ENCODE measurements around the gene PRPF40A.
A peak's percentile ranks its signal among the peaks of the same experiment; 100 is the strongest.

Gene PRPF40A

GRCh38 chr2:152657043-152657442 lies 60.2 kb downstream of the PRPF40A start:
- DNase-seq (ENCODE audit: low spot score), result peak; percentile 12
- TF ChIP-seq, protein P1, sequence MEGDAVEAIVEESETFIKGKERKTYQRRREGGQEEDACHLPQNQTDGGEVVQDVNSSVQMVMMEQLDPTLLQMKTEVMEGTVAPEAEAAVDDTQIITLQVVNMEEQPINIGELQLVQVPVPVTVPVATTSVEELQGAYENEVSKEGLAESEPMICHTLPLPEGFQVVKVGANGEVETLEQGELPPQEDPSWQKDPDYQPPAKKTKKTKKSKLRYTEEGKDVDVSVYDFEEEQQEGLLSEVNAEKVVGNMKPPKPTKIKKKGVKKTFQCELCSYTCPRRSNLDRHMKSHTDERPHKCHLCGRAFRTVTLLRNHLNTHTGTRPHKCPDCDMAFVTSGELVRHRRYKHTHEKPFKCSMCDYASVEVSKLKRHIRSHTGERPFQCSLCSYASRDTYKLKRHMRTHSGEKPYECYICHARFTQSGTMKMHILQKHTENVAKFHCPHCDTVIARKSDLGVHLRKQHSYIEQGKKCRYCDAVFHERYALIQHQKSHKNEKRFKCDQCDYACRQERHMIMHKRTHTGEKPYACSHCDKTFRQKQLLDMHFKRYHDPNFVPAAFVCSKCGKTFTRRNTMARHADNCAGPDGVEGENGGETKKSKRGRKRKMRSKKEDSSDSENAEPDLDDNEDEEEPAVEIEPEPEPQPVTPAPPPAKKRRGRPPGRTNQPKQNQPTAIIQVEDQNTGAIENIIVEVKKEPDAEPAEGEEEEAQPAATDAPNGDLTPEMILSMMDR (IDR thresholded peaks at IDR 0.05; ENCODE audit: extremely low read depth, insufficient read depth, missing control alignments), result no peak

GRCh38 chr2:152655880-152656279 lies 61.4 kb downstream of the PRPF40A start:
- DNase-seq (ENCODE audit: low spot score), result no peak
- TF ChIP-seq, protein P1 (IDR thresholded peaks at IDR 0.05; ENCODE audit: extremely low read depth, insufficient read depth, missing control alignments), result no peak
- in situ Hi-C loops (cut with MboI; ENCODE audit: low pct_unique_long_range_greater_than_20kb, low sequenced_read_pairs, unreplicated experiment), result no loop called here

More at GRCh38 chr2:152657043-152657442, 60.2 kb downstream of the PRPF40A start:
- in situ Hi-C loops (cut with MboI; ENCODE audit: low pct_unique_long_range_greater_than_20kb, low sequenced_read_pairs, unreplicated experiment), result no loop called here

GRCh38 chr2:152651834-152652233 lies 65.4 kb downstream of the PRPF40A start:
- in situ Hi-C loops (cut with MboI; ENCODE audit: low pct_unique_long_range_greater_than_20kb, low sequenced_read_pairs, unreplicated experiment), result no loop called here

DNA sequence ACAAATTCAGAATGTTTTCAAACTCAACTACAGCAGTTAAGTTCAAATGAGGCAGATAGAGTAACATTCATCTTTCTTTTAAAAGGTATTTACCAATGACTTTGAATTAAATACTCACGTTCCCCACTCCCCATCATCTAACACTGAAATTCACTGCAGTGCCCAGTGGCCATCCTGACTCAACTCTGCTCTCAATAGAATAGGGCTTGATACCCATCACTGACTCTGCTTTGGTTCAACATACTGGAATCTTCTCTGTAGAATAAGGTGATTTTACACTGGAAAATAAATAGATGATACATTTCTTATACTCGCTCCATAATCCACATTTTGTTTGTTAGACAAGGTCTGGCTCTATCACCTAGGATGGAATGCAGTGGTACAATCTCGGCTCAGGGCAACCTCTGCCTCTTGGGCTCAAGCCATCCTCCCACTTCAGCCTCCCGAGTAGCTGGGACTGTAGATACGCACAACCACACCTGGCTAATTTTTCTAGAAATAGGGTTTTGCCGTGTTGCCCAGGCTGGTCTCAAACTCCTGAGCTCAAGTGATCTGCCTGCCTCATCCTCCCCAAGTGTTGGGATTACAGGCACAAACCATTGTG lies 66.4 kb downstream of the PRPF40A start:
- DNase-seq (ENCODE audit: low spot score), result no peak
- in situ Hi-C loops (cut with MboI; ENCODE audit: low pct_unique_long_range_greater_than_20kb, low sequenced_read_pairs, unreplicated experiment), result no loop called here
- TF ChIP-seq, protein P1 (IDR thresholded peaks at IDR 0.05; ENCODE audit: extremely low read depth, insufficient read depth, missing control alignments), result no peak

More at GRCh38 chr2:152651834-152652233, 65.4 kb downstream of the PRPF40A start:
- no peak for DNase-seq (ENCODE audit: low spot score)
- TF ChIP-seq, protein P1 (IDR thresholded peaks at IDR 0.05; ENCODE audit: extremely low read depth, insufficient read depth, missing control alignments), result no peak

DNA sequence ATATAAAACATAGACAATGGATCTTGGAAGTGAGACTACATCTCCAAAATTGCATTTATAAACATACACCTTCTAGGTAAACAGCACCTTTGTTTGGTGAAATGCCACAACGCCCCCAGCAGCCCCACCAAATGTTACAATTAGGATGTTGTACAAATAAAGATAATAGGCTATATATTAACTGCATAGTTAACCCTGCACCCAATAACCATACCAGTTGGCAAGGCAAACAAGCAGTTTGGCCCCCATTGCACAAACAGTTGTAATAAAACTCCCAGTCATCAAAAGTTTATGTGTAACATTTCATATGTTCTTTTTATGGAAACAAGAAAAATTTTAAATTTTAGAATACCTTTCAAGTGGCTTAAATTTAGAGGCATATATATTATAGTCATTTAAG lies 67.3 kb downstream of the PRPF40A start:
- DNase-seq (ENCODE audit: low spot score), result no peak
- TF ChIP-seq, protein P1 (IDR thresholded peaks at IDR 0.05; ENCODE audit: extremely low read depth, insufficient read depth, missing control alignments), result no peak
- in situ Hi-C loops (cut with MboI; ENCODE audit: low pct_unique_long_range_greater_than_20kb, low sequenced_read_pairs, unreplicated experiment), result no loop called here

DNA sequence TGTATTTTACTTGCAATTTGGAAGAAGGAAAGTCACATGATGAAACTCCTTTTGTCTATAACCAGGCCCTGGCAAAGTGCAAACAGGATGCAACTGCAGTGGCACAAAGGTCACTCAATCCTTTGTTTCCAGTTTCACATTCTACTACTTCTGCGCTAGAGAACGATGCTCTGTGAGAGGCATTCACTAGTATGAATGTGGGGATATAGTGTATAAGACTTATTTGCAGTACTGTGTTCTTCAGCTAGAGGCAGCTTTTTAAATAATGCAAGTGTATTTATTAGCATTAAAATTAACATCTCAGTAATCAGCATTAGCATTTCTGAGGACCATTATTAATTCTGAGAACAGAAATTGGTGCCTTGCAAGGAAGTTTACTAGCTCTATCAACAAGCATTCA lies 68.9 kb downstream of the PRPF40A start:
- no peak for DNase-seq (ENCODE audit: low spot score)
- TF ChIP-seq, protein P1 (IDR thresholded peaks at IDR 0.05; ENCODE audit: extremely low read depth, insufficient read depth, missing control alignments), result no peak
- in situ Hi-C loops (cut with MboI; ENCODE audit: low pct_unique_long_range_greater_than_20kb, low sequenced_read_pairs, unreplicated experiment), result no loop called here
